ENCODE results near the gene PLSCR2.

DNA sequence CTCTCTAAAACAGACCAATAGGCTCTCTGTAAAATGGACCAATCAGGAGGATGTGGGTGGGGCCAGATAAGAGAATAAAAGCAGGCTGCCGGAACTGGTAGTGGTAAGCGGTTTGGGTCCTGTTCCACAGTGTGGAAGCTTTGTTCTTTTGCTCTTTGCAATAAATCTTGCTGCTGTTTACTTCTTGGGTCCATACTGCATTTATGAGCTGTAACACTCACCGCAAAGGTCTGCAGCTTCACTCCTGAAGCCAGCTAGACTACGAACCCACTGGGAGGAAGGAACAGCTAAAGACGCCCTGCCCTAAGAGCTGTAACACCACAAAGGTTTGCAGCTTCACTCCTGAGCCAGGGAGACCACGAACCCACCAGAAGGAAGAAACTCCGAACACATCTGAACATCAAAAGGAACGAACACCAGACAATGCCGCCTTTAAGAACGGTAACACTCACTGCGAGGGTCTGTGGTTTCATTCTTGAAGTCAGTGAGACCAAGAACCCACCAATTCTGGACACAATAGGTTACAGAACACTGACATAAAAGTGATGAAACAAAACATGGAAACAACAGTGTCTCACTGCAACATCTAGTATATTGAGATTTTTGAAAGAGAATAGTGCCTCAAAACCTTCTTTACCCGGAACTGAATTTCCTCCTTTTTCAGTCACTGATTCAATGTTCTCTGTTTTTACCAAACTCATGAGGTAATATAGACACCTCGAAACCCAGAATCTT, 28.8 kb upstream of the PLSCR2 start:
- no peak for TF ChIP-seq EZH2 (IDR thresholded peaks at IDR 0.05; ENCODE audit: low read length, unreplicated experiment)
- TF ChIP-seq, protein P1, sequence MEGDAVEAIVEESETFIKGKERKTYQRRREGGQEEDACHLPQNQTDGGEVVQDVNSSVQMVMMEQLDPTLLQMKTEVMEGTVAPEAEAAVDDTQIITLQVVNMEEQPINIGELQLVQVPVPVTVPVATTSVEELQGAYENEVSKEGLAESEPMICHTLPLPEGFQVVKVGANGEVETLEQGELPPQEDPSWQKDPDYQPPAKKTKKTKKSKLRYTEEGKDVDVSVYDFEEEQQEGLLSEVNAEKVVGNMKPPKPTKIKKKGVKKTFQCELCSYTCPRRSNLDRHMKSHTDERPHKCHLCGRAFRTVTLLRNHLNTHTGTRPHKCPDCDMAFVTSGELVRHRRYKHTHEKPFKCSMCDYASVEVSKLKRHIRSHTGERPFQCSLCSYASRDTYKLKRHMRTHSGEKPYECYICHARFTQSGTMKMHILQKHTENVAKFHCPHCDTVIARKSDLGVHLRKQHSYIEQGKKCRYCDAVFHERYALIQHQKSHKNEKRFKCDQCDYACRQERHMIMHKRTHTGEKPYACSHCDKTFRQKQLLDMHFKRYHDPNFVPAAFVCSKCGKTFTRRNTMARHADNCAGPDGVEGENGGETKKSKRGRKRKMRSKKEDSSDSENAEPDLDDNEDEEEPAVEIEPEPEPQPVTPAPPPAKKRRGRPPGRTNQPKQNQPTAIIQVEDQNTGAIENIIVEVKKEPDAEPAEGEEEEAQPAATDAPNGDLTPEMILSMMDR (conservative IDR thresholded peaks at IDR 0.05; ENCODE audit: low read depth, low read length): no peak

Measured in PC-3 (cell line).